Measurements from ENCODE around the gene NRG2.

- TF ChIP-seq CTCF (IDR thresholded peaks at IDR 0.05; ENCODE audit: low read depth, low read length) (no peak), POLR2A (IDR thresholded peaks at IDR 0.05; ENCODE audit: extremely low read depth, insufficient read length) (no peak), MAX (IDR thresholded peaks at IDR 0.05; ENCODE audit: low read depth, low read length) (no peak), MYC (IDR thresholded peaks at IDR 0.05; ENCODE audit: low read depth, low read length) (no peak)
These were observed 57.8 kb downstream of the NRG2 start for GRCh38 chr5:139985290-139985689.

Data from NB4 (cell line).